ELF-1 (cell line): ENCODE data around the gene OR8K3.

Experiments used
- DNase-seq: peaks from one replicate; pipeline ENCODE4 v3.0.0-alpha.2; 2016; ENCODE audit warnings: low read depth, low spot score

Gene OR8K3

GRCh38 chr11:56314844-56315243, at the start of gene OR8K3:
Gene OR8K3, plus strand, starts transcription at chr11:56315144. Its CDS starts 3,163 bp downstream, at chr11:56318307.
- no peak for DNase-seq

GRCh38 chr11:56271092-56271491, 43.9 kb upstream of the OR8K3 start:
- DNase-seq: no peak

- no peak for DNase-seq
Measured at GRCh38 chr11:56273854-56274253, 41.1 kb upstream of the OR8K3 start, which contains the start of gene OR5T1. Gene OR5T1, plus strand, starts transcription at chr11:56274154. Its CDS starts 1,485 bp downstream, at chr11:56275639.

- no peak for DNase-seq
Measured at GRCh38 chr11:56292154-56292553, 22.8 kb upstream of the OR8K3 start, which contains the start of gene OR8H1. Gene OR8H1, minus strand, starts transcription at chr11:56292254. Its CDS starts 1,192 bp downstream, at chr11:56291062.

GRCh38 chr11:56296898-56297297, 18.0 kb upstream of the OR8K3 start:
- DNase-seq: no peak

- DNase-seq: no peak
Measured at GRCh38 chr11:56307836-56308235, 7.1 kb upstream of the OR8K3 start.

GRCh38 chr11:56331861-56332491, 17.0 kb downstream of the OR8K3 start:
- no peak for DNase-seq

- DNase-seq: no peak
Measured at GRCh38 chr11:56333156-56333555, 18.2 kb downstream of the OR8K3 start.

- DNase-seq: no peak
Measured at GRCh38 chr11:56340289-56340688, 25.3 kb downstream of the OR8K3 start.

GRCh38 chr11:56345739-56346138, 30.8 kb downstream of the OR8K3 start, which contains the start of gene OR8K1:
Gene OR8K1, plus strand, starts transcription at chr11:56346039. Its CDS starts 0 bp downstream, at chr11:56346039.
- no peak for DNase-seq

GRCh38 chr11:56353991-56354390, 39.0 kb downstream of the OR8K3 start, which contains the start of gene OR8J1:
Gene OR8J1, plus strand, starts transcription at chr11:56354291. Its CDS starts 5,956 bp downstream, at chr11:56360247.
- DNase-seq: no peak
